Keratinocyte (primary cell): ENCODE data around the gene S100G. TPM values are rescaled to one million over a fixed set of nuclear protein-coding genes. Genes with fewer than 3 reads are reported as not detected.

Source experiments
- DNase-seq: peaks from one replicate; pipeline ENCODE4 v3.0.0-alpha.2; 2011; ENCODE audit warnings: low read depth, missing footprints, low spot score
- FAIRE-seq: peaks from 2 replicates; lab custom pipeline; 2011; peaks lifted over from hg19 to GRCh38; lab: Jason Lieb, UNC
- H2AFZ ChIP-seq: 2 replicates; pipeline ENCODE4 v1.6.0; 2012; ENCODE audit warnings: low read length, control low read depth, inconsistent platforms; ENCODE audit not compliant: control insufficient read depth
- H3K27ac ChIP-seq: 2 replicates; pipeline ENCODE4 v1.5.1; 2011; ENCODE audit warnings: low read length; ENCODE audit not compliant: control insufficient read depth, insufficient read depth
- H3K27me3 ChIP-seq: 3 replicates; pipeline ENCODE4 v1.6.0; 2011; ENCODE audit warnings: low read length; ENCODE audit not compliant: control insufficient read depth, insufficient read depth; ENCODE audit errors: extremely low read depth
- H3K36me3 ChIP-seq, 2 experiments: 2 replicates in 1 of 2; 3 replicates in 1 of 2; pipeline ENCODE4 v1.5.1; 2011; ENCODE audit warnings: low read length in 2 of 2, mild to moderate bottlenecking in 1 of 2; ENCODE audit not compliant: control insufficient read depth in 2 of 2, insufficient read depth in 2 of 2; ENCODE audit errors: extremely low read depth in 1 of 2
- H3K4me1 ChIP-seq: 3 replicates; pipeline ENCODE4 v1.5.1; 2011; ENCODE audit warnings: low read length; ENCODE audit not compliant: control insufficient read depth, insufficient read depth; ENCODE audit errors: extremely low read depth
- H3K4me2 ChIP-seq: 3 replicates; pipeline ENCODE4 v1.6.0; 2011; ENCODE audit warnings: low read depth, low read length; ENCODE audit not compliant: control insufficient read depth, insufficient read depth; ENCODE audit errors: extremely low read depth
- H3K4me3 ChIP-seq, 3 experiments: fragments of 200-600 bp in 1 of 3; sonication (generic) in 1 of 3; 2 replicates in 2 of 3; 3 replicates in 1 of 3; pipeline ENCODE4 v1.5.1; 2011 to 2016; ENCODE audit warnings: low read length in 3 of 3, mild to moderate bottlenecking in 3 of 3, control low read depth in 2 of 3, inconsistent platforms in 1 of 3, low read depth in 1 of 3, mixed read lengths in 1 of 3, mixed run types in 1 of 3, moderate library complexity in 1 of 3; ENCODE audit not compliant: control insufficient read depth in 2 of 3, insufficient read depth in 2 of 3; ENCODE audit errors: extremely low read depth in 1 of 3
- H3K79me2 ChIP-seq: 2 replicates; pipeline ENCODE4 v1.6.0; 2012; ENCODE audit warnings: low read length; ENCODE audit not compliant: control insufficient read depth, insufficient read depth
- H3K9ac ChIP-seq: 3 replicates; pipeline ENCODE4 v1.6.0; 2011; ENCODE audit warnings: low read length; ENCODE audit not compliant: control insufficient read depth, insufficient read depth; ENCODE audit errors: extremely low read depth
- H3K9me1 ChIP-seq: 3 replicates; pipeline ENCODE4 v1.6.0; 2011; ENCODE audit warnings: low read length; ENCODE audit not compliant: control insufficient read depth, insufficient read depth; ENCODE audit errors: extremely low read depth
- H3K9me3 ChIP-seq: 2 replicates; pipeline ENCODE4 v1.5.1; 2012; ENCODE audit warnings: low read depth, low read length; ENCODE audit not compliant: control insufficient read depth
- H4K20me1 ChIP-seq: 3 replicates; pipeline ENCODE4 v1.6.0; 2011; ENCODE audit warnings: low read length; ENCODE audit not compliant: control insufficient read depth, insufficient read depth; ENCODE audit errors: extremely low read depth
- EZH2 ChIP-seq: IDR thresholded peaks from one replicate; pipeline ENCODE4 v1.6.1; 2012; ENCODE audit warnings: inconsistent platforms, mild to moderate bottlenecking, low read length, moderate library complexity
- dilution Hi-C: fragments of 300-500 bp; cut with MboI; formaldehyde crosslinking; loops from one replicate; pipeline ENCODE4 v1.7.0; 2020; ENCODE audit warnings: low sequenced_read_pairs; ENCODE audit not compliant: extremely low pct_ligation_motif_present
- polyA plus RNA-seq, 5 experiments: library from polyadenylated mRNA; depleted of rRNA in 3 of 5; stranded (reverse) in 3 of 5; stranded (forward) in 1 of 5; unstranded in 1 of 5; fragments of >200 nt; gene quantifications; 1 replicate in 1 of 5; 2 replicates in 3 of 5; 3 replicates in 1 of 5; pipeline versions ENCODE4 v1.2.1 to v1.2.3, GENCODE V29; 2011 to 2012; ENCODE audit warnings: missing spikeins in 2 of 5, low read depth in 1 of 5, low replicate concordance in 1 of 5
- TF ChIP-seq, protein P1 (sequence below), 3 experiments: IDR thresholded peaks in 1 of 3; conservative IDR thresholded peaks in 1 of 3; optimal IDR thresholded peaks in 1 of 3; 2 replicates in 2 of 3; 3 replicates in 1 of 3; pipeline versions ENCODE3 to v1.5.1; 2011; ENCODE audit warnings: low read length in 3 of 3, mild to moderate bottlenecking in 3 of 3, moderate library complexity in 2 of 3, control low read depth in 1 of 3, inconsistent platforms in 1 of 3; ENCODE audit not compliant: insufficient read depth in 2 of 3; ENCODE audit errors: extremely low read depth in 1 of 3

The S100G gene
- polyA plus RNA-seq, 1 donor (not counting 4 experiments of a cell fraction or from before 2014, with no cell fraction given): not detected

DNA sequence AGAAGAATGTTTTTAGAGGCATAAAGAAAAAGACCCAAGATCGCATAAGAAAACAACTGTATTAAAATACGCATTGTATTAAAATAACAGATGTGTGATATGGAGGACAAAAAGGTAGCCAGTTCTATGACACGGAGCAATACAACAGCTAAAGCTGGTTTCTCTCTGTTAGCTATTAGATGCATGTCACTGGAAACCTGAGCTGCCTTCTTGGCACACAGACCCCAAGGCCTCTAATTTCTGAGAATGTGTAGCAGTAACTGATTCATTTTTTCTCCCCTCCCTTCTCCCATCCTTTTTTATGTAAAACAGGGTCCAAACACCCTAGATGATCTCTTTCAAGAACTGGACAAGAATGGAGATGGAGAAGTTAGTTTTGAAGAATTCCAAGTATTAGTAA lies 4.1 kb downstream of the S100G start:
- dilution Hi-C loops: loop anchor here (25.0 kb wide), 1 partner anchor 217 kb away; no protein-coding TSS in a partner anchor
- no peak overlapping the region for H3K4me3 ChIP-seq
- no peak overlapping the region for H2AFZ ChIP-seq
- no peaks in the 10 kb centered on the region for H3K9me3 ChIP-seq
- H3K9me1 ChIP-seq: no peaks in the 10 kb centered on the region
- FAIRE-seq (no peak), DNase-seq (no peak)
- no peak for TF ChIP-seq EZH2
- TF ChIP-seq, protein P1, sequence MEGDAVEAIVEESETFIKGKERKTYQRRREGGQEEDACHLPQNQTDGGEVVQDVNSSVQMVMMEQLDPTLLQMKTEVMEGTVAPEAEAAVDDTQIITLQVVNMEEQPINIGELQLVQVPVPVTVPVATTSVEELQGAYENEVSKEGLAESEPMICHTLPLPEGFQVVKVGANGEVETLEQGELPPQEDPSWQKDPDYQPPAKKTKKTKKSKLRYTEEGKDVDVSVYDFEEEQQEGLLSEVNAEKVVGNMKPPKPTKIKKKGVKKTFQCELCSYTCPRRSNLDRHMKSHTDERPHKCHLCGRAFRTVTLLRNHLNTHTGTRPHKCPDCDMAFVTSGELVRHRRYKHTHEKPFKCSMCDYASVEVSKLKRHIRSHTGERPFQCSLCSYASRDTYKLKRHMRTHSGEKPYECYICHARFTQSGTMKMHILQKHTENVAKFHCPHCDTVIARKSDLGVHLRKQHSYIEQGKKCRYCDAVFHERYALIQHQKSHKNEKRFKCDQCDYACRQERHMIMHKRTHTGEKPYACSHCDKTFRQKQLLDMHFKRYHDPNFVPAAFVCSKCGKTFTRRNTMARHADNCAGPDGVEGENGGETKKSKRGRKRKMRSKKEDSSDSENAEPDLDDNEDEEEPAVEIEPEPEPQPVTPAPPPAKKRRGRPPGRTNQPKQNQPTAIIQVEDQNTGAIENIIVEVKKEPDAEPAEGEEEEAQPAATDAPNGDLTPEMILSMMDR (optimal IDR thresholded peaks at IDR 0.05 in 1 of 3, IDR thresholded peaks at IDR 0.05 in 1 of 3, conservative IDR thresholded peaks at IDR 0.05 in 1 of 3; ENCODE audit: extremely low read depth in 1 of 3, insufficient read depth in 2 of 3, low read length in 3 of 3): no peak
- H4K20me1 ChIP-seq: no peaks in the 10 kb centered on the region
- H3K79me2 ChIP-seq: no peaks in the 10 kb centered on the region
- no peaks in the 10 kb centered on the region for H3K27me3 ChIP-seq
- H3K36me3 ChIP-seq: no peaks in the 10 kb centered on the region
- no peak overlapping the region for H3K27ac ChIP-seq
- peaks cover 4% of the 10 kb centered on the region for H3K4me1 ChIP-seq
- H3K9ac ChIP-seq: no peak overlapping the region
- no peak overlapping the region for H3K4me2 ChIP-seq

DNA sequence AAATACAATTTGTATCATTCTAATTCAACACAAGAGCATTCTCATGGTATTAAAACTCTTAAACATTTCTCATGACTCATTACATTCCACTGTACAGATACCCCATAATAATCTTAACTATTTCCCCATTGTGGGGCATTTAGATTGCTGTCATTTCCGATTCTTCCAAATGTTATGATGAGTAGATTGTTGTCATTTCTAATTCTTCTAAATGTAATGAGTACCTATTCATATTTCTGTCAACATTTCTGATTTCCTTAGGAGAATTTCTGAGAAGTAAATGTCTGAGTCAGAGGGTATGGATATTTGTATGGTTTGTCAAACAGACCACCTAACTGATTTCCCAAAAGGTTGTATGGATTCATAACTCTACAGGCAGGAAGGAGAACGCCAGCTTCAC lies 8.3 kb downstream of the S100G start:
- Histone ChIP-seq H3K9me3 (no peaks in the 10 kb centered on the region), H3K36me3 (no peaks in the 10 kb centered on the region), H3K4me2 (no peak overlapping the region), H3K27ac (no peak overlapping the region), H3K9ac (no peak overlapping the region), H3K4me1 (peaks cover 4% of the 10 kb centered on the region), H3K4me3 (no peak overlapping the region), H3K79me2 (no peaks in the 10 kb centered on the region), H3K27me3 (no peaks in the 10 kb centered on the region), H2AFZ (no peak overlapping the region), H4K20me1 (no peaks in the 10 kb centered on the region), H3K9me1 (no peaks in the 10 kb centered on the region)
- peak; percentile 51 for FAIRE-seq
- DNase-seq: no peak
- TF ChIP-seq, protein P1 (optimal IDR thresholded peaks at IDR 0.05 in 1 of 3, IDR thresholded peaks at IDR 0.05 in 1 of 3, conservative IDR thresholded peaks at IDR 0.05 in 1 of 3; ENCODE audit: extremely low read depth in 1 of 3, insufficient read depth in 2 of 3, low read length in 3 of 3): no peak
- no peak for TF ChIP-seq EZH2
- dilution Hi-C loops: loop anchor here (25.0 kb wide), 1 partner anchor 221 kb away; no protein-coding TSS in a partner anchor
